ENCODE data around the gene CCL13.

DNA sequence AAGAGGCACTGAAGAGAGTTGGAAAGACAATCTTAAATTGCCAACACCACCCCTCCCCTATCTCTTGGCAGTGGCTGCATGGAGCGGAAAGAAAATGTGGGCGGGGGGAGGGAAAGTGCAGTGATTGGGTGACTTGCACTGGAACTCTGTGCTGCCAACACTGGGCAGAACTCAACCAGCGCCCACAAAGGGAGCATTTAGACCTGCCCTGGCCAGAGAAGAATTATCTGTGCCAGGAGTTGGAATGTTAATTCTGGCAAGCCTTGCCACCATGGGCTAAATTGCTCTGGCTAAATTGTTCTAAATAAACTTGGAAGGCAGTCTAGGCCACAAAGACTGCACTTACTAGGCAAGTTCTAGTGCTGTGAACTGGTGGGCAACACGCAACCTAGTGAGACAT is 6.5 kb upstream of the CCL13 start:
- TF ChIP-seq, protein P1, sequence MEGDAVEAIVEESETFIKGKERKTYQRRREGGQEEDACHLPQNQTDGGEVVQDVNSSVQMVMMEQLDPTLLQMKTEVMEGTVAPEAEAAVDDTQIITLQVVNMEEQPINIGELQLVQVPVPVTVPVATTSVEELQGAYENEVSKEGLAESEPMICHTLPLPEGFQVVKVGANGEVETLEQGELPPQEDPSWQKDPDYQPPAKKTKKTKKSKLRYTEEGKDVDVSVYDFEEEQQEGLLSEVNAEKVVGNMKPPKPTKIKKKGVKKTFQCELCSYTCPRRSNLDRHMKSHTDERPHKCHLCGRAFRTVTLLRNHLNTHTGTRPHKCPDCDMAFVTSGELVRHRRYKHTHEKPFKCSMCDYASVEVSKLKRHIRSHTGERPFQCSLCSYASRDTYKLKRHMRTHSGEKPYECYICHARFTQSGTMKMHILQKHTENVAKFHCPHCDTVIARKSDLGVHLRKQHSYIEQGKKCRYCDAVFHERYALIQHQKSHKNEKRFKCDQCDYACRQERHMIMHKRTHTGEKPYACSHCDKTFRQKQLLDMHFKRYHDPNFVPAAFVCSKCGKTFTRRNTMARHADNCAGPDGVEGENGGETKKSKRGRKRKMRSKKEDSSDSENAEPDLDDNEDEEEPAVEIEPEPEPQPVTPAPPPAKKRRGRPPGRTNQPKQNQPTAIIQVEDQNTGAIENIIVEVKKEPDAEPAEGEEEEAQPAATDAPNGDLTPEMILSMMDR (IDR thresholded peaks at IDR 0.05; ENCODE audit: low read depth, low read length), result no peak
- TF ChIP-seq, protein P2, sequence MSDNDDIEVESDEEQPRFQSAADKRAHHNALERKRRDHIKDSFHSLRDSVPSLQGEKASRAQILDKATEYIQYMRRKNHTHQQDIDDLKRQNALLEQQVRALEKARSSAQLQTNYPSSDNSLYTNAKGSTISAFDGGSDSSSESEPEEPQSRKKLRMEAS (IDR thresholded peaks at IDR 0.05; ENCODE audit: low read depth, low read length), result no peak
